NCI-H82 (cell line): ENCODE measurements around the gene SLITRK3.

Source experiments
- DNase-seq: peaks from one replicate; lab custom pipeline; 2025; lab: John Stamatoyannopoulos, UW

The SLITRK3 gene

GRCh38 chr3:165195640-165196576 is at the start of gene SLITRK3:
Gene SLITRK3, minus strand, starts transcription at chr3:165196384. Its CDS starts 5,554 bp downstream, at chr3:165190830.
- DNase-seq = peak; percentile 62

- DNase-seq = no peak
Measured at GRCh38 chr3:165243597-165243996, 47.4 kb upstream of the SLITRK3 start.

GRCh38 chr3:165233501-165234195 is 37.5 kb upstream of the SLITRK3 start:
- DNase-seq = peak; percentile 56

- DNase-seq = no peak
Measured at GRCh38 chr3:165225604-165226003, 29.4 kb upstream of the SLITRK3 start.

- DNase-seq = no peak
Measured at GRCh38 chr3:165217739-165218138, 21.6 kb upstream of the SLITRK3 start.

GRCh38 chr3:165212580-165212979 is 16.4 kb upstream of the SLITRK3 start:
- DNase-seq = no peak

- no peak for DNase-seq
Measured at GRCh38 chr3:165211721-165212120, 15.5 kb upstream of the SLITRK3 start.

- DNase-seq = no peak
Measured at GRCh38 chr3:165210727-165211126, 14.5 kb upstream of the SLITRK3 start.

GRCh38 chr3:165210132-165210531 is 13.9 kb upstream of the SLITRK3 start:
- DNase-seq = peak; percentile 38

GRCh38 chr3:165206454-165207266 is 10.5 kb upstream of the SLITRK3 start:
- peak; percentile 96 for DNase-seq

GRCh38 chr3:165204445-165204844 is 8.3 kb upstream of the SLITRK3 start:
- no peak for DNase-seq

- no peak for DNase-seq
Measured at GRCh38 chr3:165202995-165203394, 6.8 kb upstream of the SLITRK3 start.

GRCh38 chr3:165201964-165202363 is 5.8 kb upstream of the SLITRK3 start:
- DNase-seq = no peak

- DNase-seq = no peak
Measured at GRCh38 chr3:165197481-165197800, 1.3 kb upstream of the SLITRK3 start.

GRCh38 chr3:165196577-165197480 is 645 bp upstream of the SLITRK3 start:
- peak; percentile 80 for DNase-seq

- DNase-seq = no peak
Measured at GRCh38 chr3:165195241-165195639, 944 bp downstream of the SLITRK3 start.

- peak; percentile 40 for DNase-seq
Measured at GRCh38 chr3:165194511-165195240, 1.5 kb downstream of the SLITRK3 start.

GRCh38 chr3:165193366-165194254 is 2.6 kb downstream of the SLITRK3 start:
- peak; percentile 22 for DNase-seq

- DNase-seq = peak; percentile 47
Measured at GRCh38 chr3:165192610-165193192, 3.5 kb downstream of the SLITRK3 start.
